Glutamatergic neuron (in vitro differentiated cells): ENCODE data around the gene PPP2R5C. TPM values are rescaled to one million over a fixed set of nuclear protein-coding genes. Genes with fewer than 3 reads are reported as not detected.
A peak's percentile ranks its signal among the peaks of the same experiment; 100 is the strongest.

ENCODE experiments used
- DNase-seq: peaks from one replicate; pipeline ENCODE4 v3.0.0; 2022
- H3K27ac Mint-ChIP-seq: one replicate; pipeline ENCODE4 v1.8.0; 2020; ENCODE audit warnings: mild to moderate bottlenecking, mixed read lengths, inconsistent platforms; ENCODE audit not compliant: unreplicated experiment
- H3K27me3 Mint-ChIP-seq: one replicate; pipeline ENCODE4 v1.8.0; 2020; ENCODE audit warnings: mild to moderate bottlenecking, moderate library complexity, mixed read lengths, inconsistent platforms; ENCODE audit not compliant: unreplicated experiment
- H3K36me3 Mint-ChIP-seq: one replicate; pipeline ENCODE4 v1.8.0; 2020; ENCODE audit warnings: mild to moderate bottlenecking, mixed read lengths, inconsistent platforms; ENCODE audit not compliant: unreplicated experiment
- H3K4me1 Mint-ChIP-seq: one replicate; pipeline ENCODE4 v1.8.0; 2020; ENCODE audit warnings: mild to moderate bottlenecking, low read depth, mixed read lengths, inconsistent platforms; ENCODE audit not compliant: unreplicated experiment
- H3K4me3 Mint-ChIP-seq: one replicate; pipeline ENCODE4 v1.8.0; 2020; ENCODE audit warnings: mild to moderate bottlenecking, mixed read lengths, inconsistent platforms; ENCODE audit not compliant: unreplicated experiment
- H3K9me3 Mint-ChIP-seq: one replicate; pipeline ENCODE4 v1.8.0; 2020; ENCODE audit warnings: mild to moderate bottlenecking, moderate library complexity, mixed read lengths, inconsistent platforms; ENCODE audit not compliant: unreplicated experiment
- total RNA-seq: library from RNA; stranded (reverse); fragmentation: NEBNext Ultra II Directional; extraction: Animal tissue kit (Norgen Biotek cat#: 25700); gene quantifications from one replicate; pipeline ENCODE4 v1.2.1, GENCODE V29; 2021; ENCODE audit not compliant: unreplicated experiment
- TF ChIP-seq, protein P1 (sequence below): fragments of 200-600 bp; sonication (generic); IDR thresholded peaks from one replicate; pipeline ENCODE4 v1.5.0; 2021; ENCODE audit not compliant: partially characterized antibody, unreplicated experiment

PPP2R5C gene
- total RNA-seq, 1 donor from 2014 or later = 116 TPM

DNA sequence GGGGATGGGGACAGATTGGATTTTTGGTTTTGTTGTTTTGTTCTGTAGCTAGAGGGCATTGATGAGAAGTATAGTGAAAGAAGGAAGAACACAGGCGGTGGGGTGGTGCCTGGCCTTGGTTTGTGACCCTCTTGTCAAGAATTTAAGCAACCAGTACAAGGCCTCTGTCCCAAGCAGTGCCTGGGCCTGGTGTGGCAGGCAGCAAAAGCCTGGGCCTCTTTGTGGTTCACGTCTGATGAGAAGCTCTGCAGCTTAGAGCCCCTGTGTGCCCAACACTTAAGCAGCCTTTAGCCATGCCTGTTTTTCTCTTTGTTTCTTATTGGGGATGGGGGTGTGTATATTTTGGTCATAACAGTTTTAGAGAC, 98.0 kb downstream of the PPP2R5C start:
- TF ChIP-seq, protein P1, sequence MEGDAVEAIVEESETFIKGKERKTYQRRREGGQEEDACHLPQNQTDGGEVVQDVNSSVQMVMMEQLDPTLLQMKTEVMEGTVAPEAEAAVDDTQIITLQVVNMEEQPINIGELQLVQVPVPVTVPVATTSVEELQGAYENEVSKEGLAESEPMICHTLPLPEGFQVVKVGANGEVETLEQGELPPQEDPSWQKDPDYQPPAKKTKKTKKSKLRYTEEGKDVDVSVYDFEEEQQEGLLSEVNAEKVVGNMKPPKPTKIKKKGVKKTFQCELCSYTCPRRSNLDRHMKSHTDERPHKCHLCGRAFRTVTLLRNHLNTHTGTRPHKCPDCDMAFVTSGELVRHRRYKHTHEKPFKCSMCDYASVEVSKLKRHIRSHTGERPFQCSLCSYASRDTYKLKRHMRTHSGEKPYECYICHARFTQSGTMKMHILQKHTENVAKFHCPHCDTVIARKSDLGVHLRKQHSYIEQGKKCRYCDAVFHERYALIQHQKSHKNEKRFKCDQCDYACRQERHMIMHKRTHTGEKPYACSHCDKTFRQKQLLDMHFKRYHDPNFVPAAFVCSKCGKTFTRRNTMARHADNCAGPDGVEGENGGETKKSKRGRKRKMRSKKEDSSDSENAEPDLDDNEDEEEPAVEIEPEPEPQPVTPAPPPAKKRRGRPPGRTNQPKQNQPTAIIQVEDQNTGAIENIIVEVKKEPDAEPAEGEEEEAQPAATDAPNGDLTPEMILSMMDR = no peak
- Mint-ChIP-seq H3K27ac (peak overlapping the region; percentile 57), H3K4me1 (peaks cover 14% of the 10 kb centered on the region), H3K9me3 (no peaks in the 10 kb centered on the region), H3K4me3 (no peak overlapping the region), H3K36me3 (peaks cover 3% of the 10 kb centered on the region), H3K27me3 (no peaks in the 10 kb centered on the region)
- DNase-seq = no peak

DNA sequence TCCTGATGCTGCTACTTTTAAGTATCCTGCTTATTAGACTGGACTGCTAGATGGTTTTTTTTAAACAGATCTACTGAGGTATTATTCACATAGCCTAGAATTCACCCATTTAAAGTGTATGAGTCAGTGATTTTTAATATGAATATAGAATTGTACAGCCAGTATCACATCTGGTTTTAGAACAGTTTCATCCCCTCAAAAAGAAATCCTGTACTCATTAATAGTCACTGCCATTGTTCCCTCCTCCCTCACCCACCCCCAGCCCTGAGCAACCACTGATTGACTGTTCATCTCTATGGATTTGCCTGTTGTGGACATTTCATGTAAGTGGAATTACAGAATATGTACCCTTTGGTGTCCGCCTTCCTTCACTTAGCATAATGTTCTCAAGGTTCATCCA, 98.4 kb downstream of the PPP2R5C start:
- DNase-seq = no peak
- TF ChIP-seq, protein P1 = no peak
- peak overlapping the region; percentile 0 for H3K27ac Mint-ChIP-seq
- H3K9me3 Mint-ChIP-seq = peaks cover 3% of the 10 kb centered on the region
- H3K27me3 Mint-ChIP-seq = peaks cover 3% of the 10 kb centered on the region
- no peak overlapping the region for H3K4me3 Mint-ChIP-seq
- peaks cover 14% of the 10 kb centered on the region for H3K4me1 Mint-ChIP-seq
- peaks cover 8% of the 10 kb centered on the region for H3K36me3 Mint-ChIP-seq

DNA sequence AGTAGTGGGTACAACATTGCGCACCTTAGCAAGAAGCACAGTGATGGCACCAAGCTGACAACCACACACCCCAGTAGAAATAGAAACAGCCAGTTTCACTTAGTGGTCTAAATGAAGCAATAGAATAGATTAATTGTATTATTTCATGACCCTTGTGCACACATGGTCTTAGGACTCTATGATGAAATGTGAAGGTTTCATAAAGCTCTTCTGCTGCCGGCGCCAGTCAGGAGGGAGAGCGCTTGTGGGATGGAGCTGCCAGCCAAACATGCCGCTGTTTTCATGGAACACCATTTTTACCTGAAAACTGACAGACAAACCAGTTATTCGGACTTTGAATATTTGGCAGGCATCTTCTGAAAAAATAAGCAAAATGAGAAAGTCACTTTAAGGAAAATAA, 100.0 kb downstream of the PPP2R5C start:
- H3K36me3 Mint-ChIP-seq = peaks cover 8% of the 10 kb centered on the region
- peaks cover 3% of the 10 kb centered on the region for H3K9me3 Mint-ChIP-seq
- H3K27ac Mint-ChIP-seq = no peak overlapping the region
- H3K27me3 Mint-ChIP-seq = peaks cover 4% of the 10 kb centered on the region
- no peak for DNase-seq
- H3K4me3 Mint-ChIP-seq = no peak overlapping the region
- peaks cover 7% of the 10 kb centered on the region for H3K4me1 Mint-ChIP-seq
- TF ChIP-seq, protein P1 = no peak

DNA sequence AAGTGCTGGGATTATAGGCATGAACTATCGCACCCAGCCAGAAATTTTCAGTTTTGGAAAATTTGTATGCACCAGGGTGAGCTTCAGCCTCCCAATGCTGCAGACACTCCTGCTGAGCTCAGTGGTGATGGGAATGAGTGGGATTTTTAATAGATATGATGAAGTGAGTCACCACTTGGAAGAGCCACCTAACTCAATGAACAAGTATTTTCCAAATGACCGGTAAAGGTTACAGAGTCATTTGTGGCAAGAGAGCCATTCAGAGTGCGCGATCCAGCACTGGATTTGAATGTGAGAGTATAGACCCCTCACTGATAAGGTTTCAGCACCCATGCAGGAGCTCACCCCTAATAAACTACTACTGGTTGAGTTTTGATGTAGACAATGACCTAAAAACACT, 100.7 kb downstream of the PPP2R5C start:
- H3K9me3 Mint-ChIP-seq = peaks cover 3% of the 10 kb centered on the region
- peaks cover 7% of the 10 kb centered on the region for H3K4me1 Mint-ChIP-seq
- H3K27ac Mint-ChIP-seq = no peak overlapping the region

DNA sequence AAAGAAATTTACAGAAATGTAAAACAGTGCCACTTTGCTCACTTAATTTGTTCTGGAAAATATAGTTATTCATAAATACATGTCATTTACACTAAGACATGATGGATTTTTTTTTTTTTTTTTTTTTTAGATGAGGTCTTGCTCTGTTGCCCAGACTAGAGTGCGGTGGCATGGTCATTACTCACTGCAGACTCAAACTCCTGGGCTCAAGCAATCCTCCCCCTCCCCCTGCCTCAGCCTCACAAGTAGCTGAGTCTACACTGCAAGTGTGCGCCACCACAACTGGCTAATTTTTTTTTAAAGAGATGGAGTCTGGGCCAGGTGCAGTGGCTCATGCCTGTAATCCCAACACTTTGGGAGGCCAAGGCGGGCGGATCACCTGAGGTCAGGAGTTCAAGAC, 101.2 kb downstream of the PPP2R5C start:
- Mint-ChIP-seq H3K4me3 (no peak overlapping the region), H3K27ac (no peak overlapping the region), H3K9me3 (peaks cover 3% of the 10 kb centered on the region), H3K4me1 (peaks cover 7% of the 10 kb centered on the region), H3K36me3 (peaks cover 8% of the 10 kb centered on the region), H3K27me3 (peaks cover 4% of the 10 kb centered on the region)
- TF ChIP-seq, protein P1 = no peak
- no peak for DNase-seq

More for the DNA sequence above, 100.7 kb downstream of the PPP2R5C start:
- H3K36me3 Mint-ChIP-seq = peaks cover 8% of the 10 kb centered on the region
- H3K27me3 Mint-ChIP-seq = peaks cover 4% of the 10 kb centered on the region
- H3K4me3 Mint-ChIP-seq = no peak overlapping the region
- DNase-seq = no peak
- TF ChIP-seq, protein P1 = no peak
